HG02884 (cell line): ENCODE measurements around the gene TMEM147.

Source experiments
- ATAC-seq: cut with Tn5 transposase; IDR thresholded peaks from one replicate; pipeline ENCODE4 v1.9.1; 2021; ENCODE audit warnings: mild to moderate bottlenecking, moderate library complexity; ENCODE audit not compliant: unreplicated experiment

TMEM147 gene

DNA sequence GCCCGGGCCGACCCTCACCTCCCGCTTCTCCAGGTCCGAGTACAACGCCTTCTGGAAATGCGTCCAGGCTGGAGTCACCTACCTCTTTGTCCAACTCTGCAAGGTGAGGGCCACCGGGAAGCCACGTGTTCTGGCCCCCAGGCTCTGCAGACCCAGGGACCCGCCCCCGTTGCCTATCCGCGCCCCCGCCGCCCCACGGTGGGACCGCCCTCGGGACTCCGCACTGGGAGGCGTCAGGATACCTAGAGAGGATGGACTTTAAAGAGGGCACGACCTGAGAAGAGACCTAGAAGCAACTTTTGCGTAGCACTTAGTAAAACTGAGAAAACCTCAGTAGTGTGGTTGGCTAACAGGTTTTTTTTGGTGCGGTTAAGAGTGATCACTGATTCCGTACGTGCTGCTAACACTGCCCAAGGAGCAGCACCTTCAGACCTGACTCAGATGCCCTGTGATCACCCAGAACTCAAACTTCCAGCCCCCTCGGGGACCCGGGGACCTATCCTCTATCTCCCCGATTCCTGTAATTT is 492 bp downstream of the TMEM147 start:
- peak; percentile 43 for ATAC-seq

DNA sequence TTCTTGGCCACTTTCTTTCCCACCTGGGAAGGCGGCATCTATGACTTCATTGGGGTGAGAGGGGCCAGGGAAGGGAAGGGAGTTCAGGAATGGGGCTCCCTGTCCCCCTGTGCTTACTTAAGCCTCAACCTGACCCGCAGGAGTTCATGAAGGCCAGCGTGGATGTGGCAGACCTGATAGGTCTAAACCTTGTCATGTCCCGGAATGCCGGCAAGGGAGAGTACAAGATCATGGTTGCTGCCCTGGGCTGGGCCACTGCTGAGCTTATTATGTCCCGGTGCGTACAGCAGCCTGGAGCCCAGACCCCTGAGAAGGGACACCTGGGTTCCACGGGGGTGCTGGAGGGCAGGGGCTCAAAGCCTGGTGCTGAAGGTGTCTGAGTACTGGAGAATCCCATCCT is 1.1 kb downstream of the TMEM147 start:
- no peak for ATAC-seq

DNA sequence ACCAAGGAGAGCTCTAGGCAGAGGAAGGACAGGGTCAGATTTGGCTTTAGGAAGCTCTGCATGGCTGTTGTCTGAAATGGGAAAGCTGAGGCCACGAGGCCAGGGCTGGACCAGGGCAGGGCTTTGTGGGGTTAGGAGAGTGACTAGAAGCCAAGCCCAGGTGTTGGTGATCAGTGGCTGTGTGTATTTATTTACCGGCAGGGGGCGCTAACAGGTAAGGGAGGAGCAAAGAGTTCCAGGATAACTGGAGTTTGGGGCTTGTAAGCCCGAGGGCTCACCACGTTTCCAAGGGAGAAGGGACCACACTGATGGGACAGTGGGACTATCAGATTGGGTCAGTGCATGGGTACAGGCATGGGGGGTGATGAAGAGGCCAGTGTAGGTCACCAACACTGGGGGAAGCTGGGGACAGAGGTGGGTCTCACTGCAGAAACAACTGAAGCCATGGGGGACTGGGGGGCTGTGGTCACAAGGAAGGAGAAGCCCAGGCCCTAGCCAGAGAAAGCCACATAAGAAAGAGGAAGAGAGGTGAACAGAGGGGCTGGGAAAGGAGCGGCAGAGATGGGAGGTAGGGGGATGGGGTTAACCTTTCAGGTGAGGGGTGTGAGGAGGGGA is 3.9 kb downstream of the TMEM147 start:
- no peak for ATAC-seq

DNA sequence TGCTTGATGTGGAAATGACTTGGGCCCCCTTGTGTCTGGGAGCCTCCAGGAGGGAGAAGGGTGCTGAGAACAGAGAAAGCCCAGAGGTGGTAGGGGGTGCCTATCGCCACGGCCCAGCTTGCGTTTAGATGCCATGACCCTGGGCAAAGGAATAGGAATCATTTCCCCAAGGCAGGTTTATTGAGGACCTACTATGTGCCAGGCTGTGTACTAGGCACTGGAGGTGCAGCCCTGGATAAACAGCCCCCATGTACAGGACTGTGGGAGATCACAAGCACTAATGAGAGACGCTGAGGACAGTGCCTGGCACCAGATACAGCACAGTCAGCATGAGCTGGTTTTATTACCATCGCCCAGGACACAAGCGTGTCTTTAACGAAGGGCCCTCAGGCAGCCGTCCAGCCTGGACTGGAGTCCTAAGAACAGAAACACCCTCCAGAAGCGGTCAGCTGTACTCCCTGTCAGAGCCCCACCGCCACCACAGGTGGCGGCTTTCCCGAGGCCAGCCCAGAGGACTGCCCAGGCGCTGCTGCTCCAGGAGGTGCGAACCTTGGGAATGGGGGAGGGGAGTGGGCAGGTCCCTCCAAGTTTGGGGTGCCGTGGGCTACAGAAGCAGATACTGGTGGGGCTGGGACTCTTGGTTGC is 4.6 kb downstream of the TMEM147 start:
- ATAC-seq: no peak

DNA sequence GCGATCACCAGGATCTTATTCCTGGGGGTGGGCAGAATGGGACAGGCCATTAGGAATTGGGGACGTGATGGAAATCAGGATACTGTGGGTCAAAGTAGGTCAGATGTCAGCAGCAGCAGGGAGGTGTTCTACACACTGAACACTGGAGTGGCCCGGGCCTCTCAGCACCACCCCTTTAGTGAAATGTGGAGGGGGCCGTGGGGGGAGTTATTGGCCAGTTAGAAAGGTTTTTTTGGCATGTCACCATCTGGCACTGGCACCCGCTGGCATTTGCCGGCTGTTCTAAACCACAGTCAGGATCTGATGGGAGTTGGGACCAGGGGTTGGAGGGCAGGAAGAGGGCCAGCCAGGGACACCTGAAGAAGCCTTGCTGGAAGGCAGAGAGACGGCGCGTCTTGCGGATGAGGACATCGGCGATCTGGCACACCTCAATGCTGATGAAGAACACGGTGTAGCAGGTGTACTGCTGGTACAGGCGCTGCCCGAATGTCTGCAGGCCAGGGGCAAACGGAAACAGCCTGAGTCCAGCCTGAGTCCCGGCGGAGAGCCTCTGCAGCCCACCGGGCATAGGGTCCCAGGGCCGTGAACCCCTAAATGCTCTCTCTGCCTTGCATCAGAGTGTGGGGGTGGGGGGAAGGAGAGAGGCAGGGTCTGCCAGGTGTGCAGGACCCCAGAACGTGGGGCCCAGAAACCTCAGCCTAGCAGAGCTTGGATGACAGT is 5.8 kb downstream of the TMEM147 start:
- ATAC-seq: no peak

DNA sequence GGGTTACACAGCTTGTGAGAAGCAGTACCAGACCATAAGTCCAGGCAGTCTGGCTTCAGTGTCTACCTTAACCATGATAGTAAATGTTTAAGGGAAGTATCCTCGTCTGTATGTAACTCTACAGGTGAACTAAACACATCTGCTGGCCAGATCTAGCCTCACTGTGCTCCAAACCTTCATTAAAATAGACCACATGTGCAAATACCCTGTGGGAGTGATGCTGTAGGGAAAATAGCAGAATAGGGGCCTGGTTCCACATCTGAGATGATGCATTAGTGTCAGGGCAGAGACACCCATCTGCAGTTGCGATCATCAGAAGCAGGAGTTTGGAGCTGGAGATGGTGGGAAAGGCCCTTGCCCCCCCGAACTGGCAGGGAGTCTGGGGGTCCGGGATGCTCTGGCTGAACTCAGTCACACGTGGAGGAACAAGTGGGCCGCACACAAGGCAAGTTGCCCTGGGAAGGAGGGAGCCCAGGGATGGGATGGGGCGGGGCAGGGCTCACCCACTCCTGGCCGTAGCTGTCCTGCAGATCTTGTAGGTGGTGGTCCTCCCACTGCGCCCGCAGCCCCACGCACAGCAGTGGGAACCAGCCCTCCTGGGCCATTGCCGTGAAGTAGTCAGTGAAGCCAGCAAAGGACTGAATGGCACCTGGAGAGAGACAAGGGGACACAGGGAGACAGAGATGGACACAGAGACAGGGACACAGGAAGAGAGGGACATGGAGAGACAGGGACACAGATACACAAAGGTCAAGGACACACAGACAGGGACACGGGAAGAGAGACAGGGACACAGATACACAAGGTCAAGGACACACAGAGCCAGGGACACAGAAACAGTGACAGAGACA is 7.3 kb downstream of the TMEM147 start:
- ATAC-seq: no peak

DNA sequence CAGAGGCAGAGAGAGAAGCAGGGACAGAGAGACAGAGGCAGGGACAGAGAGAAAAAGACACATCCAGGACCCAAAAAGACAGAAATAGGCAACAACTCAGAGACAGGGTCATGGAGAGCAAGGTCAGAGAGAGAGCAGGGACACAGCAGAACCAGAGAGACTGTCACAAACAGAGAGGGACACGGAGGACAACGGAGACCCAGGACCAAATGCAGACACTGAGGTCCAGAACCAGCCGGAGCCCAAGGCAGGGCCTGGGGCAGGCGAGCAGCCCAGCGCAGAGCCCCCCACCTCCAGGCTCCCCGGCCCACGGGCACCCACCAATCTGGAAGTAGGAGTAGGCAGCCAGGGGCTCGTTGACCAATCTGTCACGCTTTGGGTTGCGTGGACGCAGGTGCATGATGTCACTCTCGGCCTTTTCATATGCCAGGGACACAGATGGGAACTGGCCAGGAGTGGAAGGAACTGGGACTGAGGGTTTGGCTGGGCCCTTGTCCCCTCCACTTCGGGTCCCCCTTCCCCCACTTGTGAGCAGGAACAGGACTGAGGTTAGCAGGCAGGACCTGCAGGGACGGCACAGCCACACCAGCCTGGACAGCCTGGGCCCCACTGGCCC is 8.1 kb downstream of the TMEM147 start:
- no peak for ATAC-seq

DNA sequence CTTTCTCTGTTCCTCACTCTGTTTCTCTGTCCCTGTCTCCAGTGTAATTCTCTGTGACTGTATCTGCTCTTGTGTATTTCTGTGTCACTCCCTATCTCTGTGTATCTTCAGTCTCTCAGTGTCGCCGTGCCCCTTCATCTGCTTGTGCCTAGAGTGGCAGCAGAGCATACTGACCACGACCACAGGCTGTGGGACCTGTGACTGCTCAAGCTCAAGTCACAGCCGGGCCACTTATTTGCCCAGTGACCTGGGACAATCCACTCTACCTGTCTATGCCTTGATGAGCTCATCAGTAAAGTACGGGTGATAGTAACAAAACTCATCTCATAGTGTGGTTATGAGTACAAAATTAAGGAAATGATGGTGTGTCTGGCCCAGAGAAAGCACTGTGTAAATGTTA is 8.7 kb downstream of the TMEM147 start:
- ATAC-seq: no peak

DNA sequence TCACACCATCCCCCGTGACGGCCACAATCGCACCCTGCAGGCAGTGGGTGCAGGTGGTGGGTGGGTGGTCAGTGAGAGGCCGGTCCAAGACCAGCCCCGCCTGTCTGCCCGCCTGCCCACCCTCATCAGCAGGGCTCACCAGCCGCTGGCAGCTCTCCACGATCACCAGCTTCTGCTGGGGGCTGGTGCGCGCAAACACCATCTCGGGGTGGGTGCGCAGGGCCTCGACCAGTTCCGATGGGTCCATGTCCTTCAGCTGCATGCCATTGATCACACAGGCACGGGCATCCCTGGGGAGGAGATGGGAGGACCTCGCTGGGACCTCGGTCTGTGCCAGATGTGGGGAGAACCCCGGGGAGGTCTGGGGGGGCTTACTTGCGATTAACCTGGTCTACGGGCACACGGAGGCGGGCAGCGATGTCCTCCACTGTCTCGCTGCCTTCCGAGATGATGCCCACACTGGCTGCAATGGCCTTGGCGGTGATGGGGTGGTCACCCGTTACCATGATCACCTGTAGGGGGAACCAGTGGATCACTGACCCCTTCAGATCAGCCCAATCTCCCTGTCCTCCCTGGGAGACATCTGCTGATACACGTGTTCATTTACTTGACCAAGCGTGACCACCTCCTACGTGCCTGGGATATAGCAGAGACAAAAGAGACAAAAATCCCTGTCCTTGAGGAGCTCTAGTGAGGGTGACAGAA is 10.0 kb downstream of the TMEM147 start:
- ATAC-seq: no peak

DNA sequence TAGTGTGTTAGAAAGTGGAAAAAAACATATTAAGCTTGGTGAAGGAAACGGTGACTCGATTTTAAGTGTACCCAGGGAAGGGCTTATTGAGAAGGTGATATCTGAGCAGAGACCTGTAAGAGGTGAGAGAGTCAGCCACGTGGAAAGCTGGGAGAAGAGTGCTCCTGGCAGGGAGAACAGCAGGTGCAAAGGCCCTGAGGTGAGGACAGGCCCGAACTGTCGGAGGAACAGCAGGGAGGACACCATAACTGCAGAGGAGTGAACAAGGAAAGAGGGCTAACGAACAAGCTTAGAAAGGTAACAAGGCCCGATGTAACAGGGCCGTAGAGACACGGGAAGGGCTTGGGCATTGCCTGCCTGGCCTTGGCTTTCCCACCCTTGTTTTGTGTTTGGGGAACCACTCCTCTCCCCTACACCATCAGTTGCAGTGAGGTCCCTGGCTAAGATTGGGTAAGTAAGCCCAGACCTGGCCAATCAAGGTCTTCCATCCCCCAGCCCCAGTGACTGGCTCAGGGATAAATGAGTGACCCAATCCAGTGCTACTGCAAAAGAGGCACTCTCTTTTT is 10.7 kb downstream of the TMEM147 start:
- ATAC-seq: no peak

DNA sequence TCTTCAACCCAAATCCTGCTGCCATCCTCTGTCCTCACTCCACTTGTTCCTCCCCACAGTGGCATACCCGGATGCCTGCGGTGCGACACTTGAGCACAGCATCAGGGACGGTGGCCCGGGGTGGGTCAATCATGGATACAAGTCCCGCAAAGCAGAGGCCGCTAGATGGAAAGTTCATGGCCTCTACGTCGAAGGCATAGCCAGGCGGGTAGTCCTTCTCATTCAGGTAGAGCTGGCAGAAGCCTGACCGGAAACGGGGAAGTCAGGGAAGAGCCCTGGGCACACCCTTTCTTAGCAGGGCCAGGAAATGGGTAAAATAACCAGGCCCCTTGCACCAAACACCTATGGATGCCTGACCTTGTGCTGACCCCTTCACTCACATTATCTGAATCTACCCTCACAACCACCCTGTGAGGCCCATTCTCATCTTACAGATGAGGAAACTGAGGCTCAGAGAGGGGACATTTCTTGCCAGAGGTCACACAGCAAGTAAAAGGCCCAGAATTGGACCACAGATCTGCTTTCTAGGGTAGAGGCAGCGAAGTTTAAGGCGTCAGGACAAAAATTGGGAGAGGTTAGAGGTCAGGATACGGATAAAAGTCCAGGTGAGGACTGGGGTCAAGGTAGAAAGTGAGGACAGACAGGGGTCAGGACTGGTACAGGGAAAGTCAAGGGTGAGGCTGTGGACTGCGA is 11.6 kb downstream of the TMEM147 start:
- ATAC-seq: no peak

DNA sequence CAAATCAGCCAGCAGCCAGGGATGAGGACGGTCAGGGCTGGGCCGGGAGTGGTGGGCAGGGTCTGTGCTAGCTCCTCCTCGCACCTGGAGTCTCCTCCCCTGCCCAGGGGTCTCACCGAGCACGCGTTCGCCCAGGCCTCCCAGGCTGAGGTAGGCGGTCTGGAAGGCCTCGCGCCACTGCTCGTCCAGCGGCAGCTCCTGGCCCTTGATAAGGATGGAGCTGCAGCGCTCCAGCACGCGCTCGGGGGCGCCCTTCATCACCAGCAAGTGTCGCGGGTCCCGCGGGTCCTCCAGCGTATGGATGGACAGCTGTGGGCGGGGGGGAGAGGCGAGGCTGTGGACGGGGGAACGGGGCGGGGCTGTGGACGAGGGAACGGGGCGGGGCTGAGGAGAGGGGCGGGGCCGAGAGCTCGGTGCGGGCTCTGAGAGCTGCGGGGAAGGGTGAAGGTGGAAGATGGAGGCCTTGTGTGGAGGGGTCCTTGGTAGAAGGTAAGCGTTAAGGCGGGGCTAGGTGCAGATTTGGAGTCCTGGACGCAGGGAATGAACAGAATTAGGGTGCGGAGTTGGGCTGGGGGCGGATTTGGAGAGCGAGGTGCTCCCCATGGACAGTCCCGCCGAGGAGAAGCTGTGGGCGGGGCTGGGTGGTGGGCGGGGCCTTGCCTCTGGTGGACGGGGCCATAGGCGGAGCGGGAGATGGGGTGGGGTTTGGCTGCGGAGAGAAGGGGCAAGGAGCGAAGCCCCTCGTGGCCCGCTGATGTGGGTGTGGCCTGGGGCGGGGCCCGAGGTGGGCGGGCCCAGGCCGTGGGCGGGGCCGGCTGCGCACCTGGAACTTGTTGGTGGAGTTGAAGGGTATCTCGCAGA is 12.3 kb downstream of the TMEM147 start:
- no peak for ATAC-seq

DNA sequence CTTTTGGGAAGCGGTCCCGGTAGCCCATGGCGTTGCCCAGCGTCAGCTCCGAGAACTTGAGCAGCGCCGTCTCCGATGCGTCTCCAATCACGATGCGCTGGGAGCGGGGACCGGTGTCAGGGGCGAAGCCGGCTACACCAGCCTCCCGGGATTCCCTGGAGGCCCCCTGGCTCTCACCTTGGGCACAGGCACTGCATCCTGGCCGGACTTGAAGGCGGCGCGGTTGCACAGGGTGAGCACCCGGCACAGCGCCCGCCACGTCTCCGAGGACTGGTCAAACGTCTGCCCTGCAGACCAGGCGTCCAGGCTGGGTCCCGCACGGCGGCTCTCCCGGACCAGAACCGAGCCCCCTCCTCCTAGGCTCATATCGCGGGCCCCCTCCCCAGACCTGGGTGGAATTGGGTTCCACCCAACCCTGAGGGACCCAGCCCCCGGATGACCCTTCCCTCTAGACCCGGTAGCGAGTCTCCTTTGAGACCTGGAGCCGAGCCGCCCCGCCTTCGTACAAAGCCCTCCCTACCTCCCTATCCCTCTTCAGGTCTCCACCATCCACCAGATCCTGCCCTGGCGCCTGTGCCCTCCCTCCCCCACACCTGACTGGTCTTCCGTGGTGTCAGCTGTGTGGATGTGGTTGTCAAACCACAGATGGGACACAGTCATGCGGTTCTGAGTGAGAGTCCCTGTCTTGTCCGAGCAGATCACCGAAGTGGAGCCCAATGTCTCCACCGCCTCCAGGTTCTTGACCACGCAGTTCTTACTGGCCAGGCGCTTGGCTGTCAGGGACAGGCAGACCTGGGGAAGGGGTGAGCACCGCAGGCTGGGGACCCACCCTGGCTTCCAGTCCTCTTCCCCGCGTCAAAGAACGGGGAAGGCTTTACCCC is 13.2 kb downstream of the TMEM147 start:
- no peak for ATAC-seq

DNA sequence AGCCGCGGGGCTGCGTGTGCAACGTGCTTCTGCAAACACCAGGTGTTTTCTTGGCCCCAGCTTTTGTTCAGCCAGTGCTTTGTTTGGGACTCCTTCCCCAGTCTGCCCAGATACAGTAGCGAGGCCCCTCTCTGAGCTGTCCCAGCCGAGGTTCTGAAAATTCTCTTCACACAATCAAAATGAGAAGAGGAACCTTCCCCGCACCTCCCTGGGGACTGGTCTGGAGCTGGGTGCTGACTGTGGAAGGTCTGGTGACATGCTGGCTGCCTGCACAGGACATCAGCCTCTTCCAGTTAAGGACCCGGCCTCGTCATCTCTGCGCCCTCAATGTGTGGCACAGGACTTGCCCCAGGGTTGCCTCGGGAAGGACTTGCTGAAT is 13.8 kb downstream of the TMEM147 start:
- ATAC-seq: no peak

DNA sequence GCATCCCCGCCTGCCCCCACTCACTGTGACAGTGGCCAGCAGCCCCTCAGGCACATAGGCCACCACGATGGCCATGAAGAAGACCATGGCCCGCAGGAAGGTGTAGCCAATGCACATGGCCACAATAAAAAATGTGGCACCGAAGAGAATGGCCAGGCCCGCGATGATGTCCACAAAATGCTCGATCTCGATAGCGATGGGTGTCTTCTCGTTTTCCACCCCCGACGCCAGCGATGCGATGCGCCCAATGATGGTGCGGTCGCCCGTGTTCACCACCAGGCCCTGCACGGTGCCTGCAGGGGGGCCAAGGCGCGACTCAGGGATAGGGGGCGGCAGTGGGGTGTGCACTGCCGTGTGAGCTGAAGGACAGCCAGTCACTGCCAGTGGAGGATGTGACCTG is 14.4 kb downstream of the TMEM147 start:
- ATAC-seq: no peak

DNA sequence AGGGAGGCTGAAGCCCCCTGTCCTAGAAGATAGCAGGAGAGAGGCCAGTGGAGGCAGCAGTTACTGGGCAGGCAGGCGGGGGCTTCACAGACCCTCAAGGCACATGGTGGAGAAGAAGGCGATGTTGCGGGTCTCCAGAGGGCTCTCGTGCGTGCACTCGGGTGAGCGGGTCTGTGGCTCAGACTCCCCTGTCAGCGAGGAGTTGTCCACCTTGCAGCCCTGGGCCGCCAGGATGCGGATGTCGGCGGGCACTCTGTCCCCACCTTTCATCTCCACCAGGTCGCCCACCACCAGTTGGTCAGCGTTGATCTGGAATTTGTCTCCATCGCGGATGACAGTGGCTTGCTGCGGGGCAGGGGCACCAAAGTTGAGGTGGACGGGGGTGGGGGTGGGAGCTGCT is 14.8 kb downstream of the TMEM147 start:
- ATAC-seq: no peak

DNA sequence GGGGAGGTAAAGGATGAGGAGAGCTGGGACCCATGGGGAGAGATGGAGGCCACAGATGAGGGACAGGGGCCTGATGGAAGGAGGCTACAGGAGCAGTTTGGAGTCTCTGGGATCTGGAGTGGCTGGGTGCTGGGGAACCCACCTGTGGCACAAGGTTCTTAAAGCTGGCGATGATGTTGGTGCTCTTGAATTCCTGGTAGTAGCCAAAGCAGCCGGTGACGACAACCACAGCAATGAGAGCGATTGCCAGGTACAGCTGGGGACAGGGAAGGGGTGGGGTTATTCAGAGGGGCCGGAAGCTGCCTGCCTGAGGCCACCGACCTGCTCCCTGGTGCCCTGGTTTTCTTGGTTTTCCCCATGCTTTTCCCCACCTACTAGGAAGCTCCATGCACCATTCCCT is 15.3 kb downstream of the TMEM147 start:
- ATAC-seq: no peak
